ENCODE results near the gene DYNC2H1. TPM values are rescaled to one million over a fixed set of nuclear protein-coding genes. Genes with fewer than 3 reads are reported as not detected.
A peak's percentile ranks its signal among the peaks of the same experiment; 100 is the strongest.

The DYNC2H1 gene
- total and polyA plus RNA-seq, 10 donors = 3.1 to 18.3 (median 10.6) TPM

DNA sequence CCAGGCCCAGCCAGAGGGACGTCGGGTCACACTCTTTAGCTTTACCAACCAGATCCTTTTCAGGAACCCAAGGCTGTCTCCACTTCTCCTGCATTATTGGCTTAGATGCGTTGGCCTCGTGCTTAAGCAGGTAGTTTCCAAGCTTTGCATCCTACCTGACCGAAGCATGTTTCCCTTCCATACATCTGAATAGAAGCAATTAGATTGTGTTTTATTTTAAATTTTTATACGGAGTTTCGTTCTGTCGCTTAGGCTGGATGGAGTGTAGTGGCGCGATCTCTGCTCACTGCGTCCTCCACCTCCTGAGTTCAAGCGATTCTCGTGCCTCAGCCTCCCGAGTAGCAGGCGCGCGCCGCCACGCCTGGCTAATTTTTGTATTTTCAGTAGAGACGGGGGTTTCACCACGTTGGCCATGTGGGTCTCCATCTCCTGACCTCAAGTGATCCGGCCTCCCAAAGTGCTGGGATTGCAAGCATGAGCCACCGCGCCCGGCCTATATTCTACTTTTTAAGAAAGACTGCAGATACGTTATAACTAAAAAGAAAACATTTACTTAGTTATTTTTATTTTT is 677 bp downstream of the DYNC2H1 start:
- TF ChIP-seq, protein P1, sequence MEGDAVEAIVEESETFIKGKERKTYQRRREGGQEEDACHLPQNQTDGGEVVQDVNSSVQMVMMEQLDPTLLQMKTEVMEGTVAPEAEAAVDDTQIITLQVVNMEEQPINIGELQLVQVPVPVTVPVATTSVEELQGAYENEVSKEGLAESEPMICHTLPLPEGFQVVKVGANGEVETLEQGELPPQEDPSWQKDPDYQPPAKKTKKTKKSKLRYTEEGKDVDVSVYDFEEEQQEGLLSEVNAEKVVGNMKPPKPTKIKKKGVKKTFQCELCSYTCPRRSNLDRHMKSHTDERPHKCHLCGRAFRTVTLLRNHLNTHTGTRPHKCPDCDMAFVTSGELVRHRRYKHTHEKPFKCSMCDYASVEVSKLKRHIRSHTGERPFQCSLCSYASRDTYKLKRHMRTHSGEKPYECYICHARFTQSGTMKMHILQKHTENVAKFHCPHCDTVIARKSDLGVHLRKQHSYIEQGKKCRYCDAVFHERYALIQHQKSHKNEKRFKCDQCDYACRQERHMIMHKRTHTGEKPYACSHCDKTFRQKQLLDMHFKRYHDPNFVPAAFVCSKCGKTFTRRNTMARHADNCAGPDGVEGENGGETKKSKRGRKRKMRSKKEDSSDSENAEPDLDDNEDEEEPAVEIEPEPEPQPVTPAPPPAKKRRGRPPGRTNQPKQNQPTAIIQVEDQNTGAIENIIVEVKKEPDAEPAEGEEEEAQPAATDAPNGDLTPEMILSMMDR (IDR thresholded peaks at IDR 0.05 in 8 of 11, conservative IDR thresholded peaks at IDR 0.05 in 3 of 11) = no peak
- no peak for TF ChIP-seq POLR2A (IDR thresholded peaks at IDR 0.05)
- TF ChIP-seq POLR2AphosphoS5 (IDR thresholded peaks at IDR 0.05) = no peak
- WGBS, 5 donors = 22 to 37% (median 26%) methylated on average over 26 of the region's 26 CpGs
- peak; percentile 75 for DNase-seq

DNA sequence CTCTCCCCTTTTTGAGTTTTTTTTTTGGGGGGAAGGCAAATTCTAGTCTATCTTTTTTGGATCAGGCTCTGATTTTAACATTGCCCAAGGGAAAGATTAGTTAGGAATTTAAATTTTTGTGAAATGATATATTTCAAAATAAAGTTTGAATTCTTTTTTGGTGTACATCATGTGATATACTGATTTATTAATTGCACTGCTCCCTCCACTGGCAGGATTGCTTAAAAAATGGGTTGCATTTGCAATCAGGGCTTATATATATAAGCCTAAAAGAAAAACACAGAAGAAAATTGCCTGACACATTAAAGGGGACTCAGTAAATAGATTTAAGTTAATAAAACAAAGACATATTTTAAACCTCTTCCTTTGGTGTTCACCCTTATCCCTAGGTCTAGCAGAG is 1.2 kb downstream of the DYNC2H1 start:
- H3K27me3 ChIP-seq (replicated peaks in 1 of 7) = no peaks in the 10 kb centered on the region
- H3K4me3 ChIP-seq = peak overlapping the region in 5 of 8 donors; percentile 62 to 85 (median 77)
- peaks cover 3 to 24% (median 15%) of the 10 kb centered on the region in 6 donors for H3K4me1 ChIP-seq
- no peak for DNase-seq
- no peak overlapping the region for H3K27ac ChIP-seq
- no peaks in the 10 kb centered on the region for H3K9me3 ChIP-seq
- H3K36me3 ChIP-seq = no peaks in the 10 kb centered on the region
- no peak for TF ChIP-seq POLR2AphosphoS5 (IDR thresholded peaks at IDR 0.05)
- no peak for TF ChIP-seq POLR2A (IDR thresholded peaks at IDR 0.05)
- TF ChIP-seq, protein P1 (IDR thresholded peaks at IDR 0.05 in 8 of 11, conservative IDR thresholded peaks at IDR 0.05 in 3 of 11) = no peak
- intact Hi-C loops (cut with DNase I; ENCODE audit: low total_unique reads) = no loop called here

More for the DNA sequence above, 677 bp downstream of the DYNC2H1 start:
- Histone ChIP-seq H3K36me3 (no peaks in the 10 kb centered on the region), H3K4me3 (peak overlapping the region; percentile 58 to 85 (median 64)), H3K4me1 (peaks cover 3 to 24% (median 15%) of the 10 kb centered on the region in 6 donors), H3K27ac (peak overlapping the region; percentile 24 to 77 (median 64)), H3K27me3 (replicated peaks in 1 of 7) (no peaks in the 10 kb centered on the region), H3K9me3 (no peaks in the 10 kb centered on the region)
- intact Hi-C loops (cut with DNase I; ENCODE audit: low total_unique reads) = no loop called here

DNA sequence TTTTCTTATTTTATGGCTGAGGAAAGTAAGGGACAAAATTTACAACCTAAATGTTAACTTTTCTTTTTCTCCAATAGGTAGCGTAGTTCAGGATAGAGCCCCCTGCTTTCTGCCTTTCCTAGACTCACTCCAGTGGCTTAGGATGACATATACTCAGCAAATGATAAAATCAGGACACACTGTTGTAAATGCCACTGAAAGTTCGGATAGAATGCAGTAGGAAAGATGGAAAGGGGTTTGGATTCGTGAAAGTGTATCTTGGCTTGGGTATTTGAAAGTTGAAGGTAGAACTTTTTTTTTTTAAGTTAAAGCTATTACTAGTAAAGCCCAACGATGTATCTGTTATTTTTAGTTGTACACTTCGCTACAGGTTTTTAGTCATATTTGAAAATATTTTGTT is 2.2 kb downstream of the DYNC2H1 start:
- TF ChIP-seq, protein P1 (IDR thresholded peaks at IDR 0.05 in 8 of 11, conservative IDR thresholded peaks at IDR 0.05 in 3 of 11) = no peak
- TF ChIP-seq POLR2A (IDR thresholded peaks at IDR 0.05) (no peak), POLR2AphosphoS5 (IDR thresholded peaks at IDR 0.05) (no peak)
- H3K4me3 ChIP-seq = no peak overlapping the region
- 85 to 96% (median 93%) methylated on average over 5 of the region's 5 CpGs for WGBS, 5 donors
- no peak for DNase-seq
- no peaks in the 10 kb centered on the region for H3K36me3 ChIP-seq
- peaks cover 3 to 24% (median 15%) of the 10 kb centered on the region in 6 donors for H3K4me1 ChIP-seq
- no peaks in the 10 kb centered on the region for H3K9me3 ChIP-seq
- H3K27me3 ChIP-seq (replicated peaks in 1 of 7) = no peaks in the 10 kb centered on the region
- no peak overlapping the region for H3K27ac ChIP-seq
- intact Hi-C loops (cut with DNase I; ENCODE audit: low total_unique reads) = no loop called here

DNA sequence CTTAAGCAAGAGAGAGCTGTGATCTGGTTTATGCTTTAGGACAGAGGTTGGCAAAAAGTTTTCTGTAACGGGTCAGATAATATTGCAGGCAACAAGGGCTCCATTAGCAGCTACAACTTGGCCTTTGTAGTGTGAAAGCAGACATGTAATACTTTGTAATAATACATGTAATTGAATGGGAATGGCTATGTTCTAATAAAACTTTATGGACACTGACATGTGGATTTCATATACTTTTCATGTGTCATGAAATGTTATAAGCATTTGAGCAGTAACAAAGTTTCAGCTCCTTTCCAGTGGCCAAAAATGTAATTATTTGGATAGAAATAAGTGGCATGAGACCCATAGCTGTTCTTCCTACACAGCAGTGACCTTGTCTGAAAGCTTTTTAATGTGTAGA is 3.1 kb downstream of the DYNC2H1 start:
- intact Hi-C loops (cut with DNase I; ENCODE audit: low total_unique reads) = no loop called here

More for the DNA sequence above, 3.1 kb downstream of the DYNC2H1 start:
- Histone ChIP-seq H3K4me1 (peaks cover 3 to 24% (median 15%) of the 10 kb centered on the region in 6 donors), H3K36me3 (no peaks in the 10 kb centered on the region), H3K4me3 (no peak overlapping the region), H3K27ac (no peak overlapping the region), H3K9me3 (no peaks in the 10 kb centered on the region), H3K27me3 (replicated peaks in 1 of 7) (no peaks in the 10 kb centered on the region)
- TF ChIP-seq POLR2AphosphoS5 (IDR thresholded peaks at IDR 0.05) (no peak), POLR2A (IDR thresholded peaks at IDR 0.05) (no peak)
- TF ChIP-seq, protein P1 (IDR thresholded peaks at IDR 0.05 in 8 of 11, conservative IDR thresholded peaks at IDR 0.05 in 3 of 11) = no peak
- WGBS, 5 donors = 82 to 98% (median 93%) methylated on average over 1 of the region's 1 CpG
- DNase-seq = no peak

Measured in spleen (tissue), 11 donors.